Measurements from ENCODE around the gene NAE1.

The NAE1 gene

GRCh38 chr16:66814734-66815133 lies 16.0 kb downstream of the NAE1 start:
- Histone ChIP-seq H3K9ac (ENCODE audit: low read length) (no peak overlapping the region), H3K4me2 (ENCODE audit: low read length) (no peak overlapping the region), H3K4me1 (ENCODE audit: insufficient read depth, low read length, severe bottlenecking) (no peaks in the 10 kb centered on the region), H3K79me2 (ENCODE audit: insufficient read depth, low read length) (no peaks in the 10 kb centered on the region), H3F3A (ENCODE audit: insufficient read depth, low read length) (no peaks in the 10 kb centered on the region), H3K9me2 (ENCODE audit: low read depth, low read length) (no peaks in the 10 kb centered on the region), H2AFZ (ENCODE audit: low read length) (no peak overlapping the region), H3K27me3 (ENCODE audit: insufficient read depth, low read length) (no peaks in the 10 kb centered on the region), H4K20me1 (ENCODE audit: insufficient read depth, low read length) (no peaks in the 10 kb centered on the region), H3K27ac (ENCODE audit: low read depth, low read length, poor library complexity, severe bottlenecking) (no peak overlapping the region), H3K9me3 (ENCODE audit: low read length) (no peaks in the 10 kb centered on the region), H3K36me3 (ENCODE audit: insufficient read depth, low read length) (peaks cover 92% of the 10 kb centered on the region), H3K4me3 (ENCODE audit: low read depth, low read length, poor library complexity, severe bottlenecking) (no peak overlapping the region)
- TF ChIP-seq, protein P1, sequence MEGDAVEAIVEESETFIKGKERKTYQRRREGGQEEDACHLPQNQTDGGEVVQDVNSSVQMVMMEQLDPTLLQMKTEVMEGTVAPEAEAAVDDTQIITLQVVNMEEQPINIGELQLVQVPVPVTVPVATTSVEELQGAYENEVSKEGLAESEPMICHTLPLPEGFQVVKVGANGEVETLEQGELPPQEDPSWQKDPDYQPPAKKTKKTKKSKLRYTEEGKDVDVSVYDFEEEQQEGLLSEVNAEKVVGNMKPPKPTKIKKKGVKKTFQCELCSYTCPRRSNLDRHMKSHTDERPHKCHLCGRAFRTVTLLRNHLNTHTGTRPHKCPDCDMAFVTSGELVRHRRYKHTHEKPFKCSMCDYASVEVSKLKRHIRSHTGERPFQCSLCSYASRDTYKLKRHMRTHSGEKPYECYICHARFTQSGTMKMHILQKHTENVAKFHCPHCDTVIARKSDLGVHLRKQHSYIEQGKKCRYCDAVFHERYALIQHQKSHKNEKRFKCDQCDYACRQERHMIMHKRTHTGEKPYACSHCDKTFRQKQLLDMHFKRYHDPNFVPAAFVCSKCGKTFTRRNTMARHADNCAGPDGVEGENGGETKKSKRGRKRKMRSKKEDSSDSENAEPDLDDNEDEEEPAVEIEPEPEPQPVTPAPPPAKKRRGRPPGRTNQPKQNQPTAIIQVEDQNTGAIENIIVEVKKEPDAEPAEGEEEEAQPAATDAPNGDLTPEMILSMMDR (IDR thresholded peaks at IDR 0.05; ENCODE audit: low read length): no peak
- TF ChIP-seq EZH2 (IDR thresholded peaks at IDR 0.05; ENCODE audit: borderline replicate concordance, low read length): no peak

DNA sequence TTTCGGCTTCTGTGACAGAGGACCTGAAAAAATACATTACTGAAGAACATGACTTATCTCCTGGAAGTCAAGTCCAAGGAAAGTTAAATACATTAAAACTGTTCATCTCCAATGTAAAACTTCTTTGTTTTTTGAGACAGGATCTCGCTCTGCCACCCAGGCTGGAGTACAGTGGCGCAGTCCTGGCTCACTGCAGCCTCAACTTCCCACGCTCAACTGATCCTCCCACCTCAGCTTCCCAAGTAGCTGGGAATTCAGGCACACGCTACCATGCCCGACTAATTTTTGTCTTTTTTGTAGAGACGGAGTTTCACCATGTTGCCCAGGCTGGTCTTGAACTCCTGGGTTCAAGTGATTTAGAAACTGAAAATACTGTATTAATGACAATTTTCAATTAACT lies 19.7 kb downstream of the NAE1 start:
- Histone ChIP-seq H3F3A (ENCODE audit: insufficient read depth, low read length) (no peaks in the 10 kb centered on the region), H3K36me3 (ENCODE audit: insufficient read depth, low read length) (peaks cover 89% of the 10 kb centered on the region), H3K27me3 (ENCODE audit: insufficient read depth, low read length) (no peaks in the 10 kb centered on the region), H3K4me3 (ENCODE audit: low read depth, low read length, poor library complexity, severe bottlenecking) (no peak overlapping the region), H3K27ac (ENCODE audit: low read depth, low read length, poor library complexity, severe bottlenecking) (no peak overlapping the region), H3K9ac (ENCODE audit: low read length) (no peak overlapping the region), H3K9me3 (ENCODE audit: low read length) (no peaks in the 10 kb centered on the region), H3K4me1 (ENCODE audit: insufficient read depth, low read length, severe bottlenecking) (no peaks in the 10 kb centered on the region), H3K9me2 (ENCODE audit: low read depth, low read length) (no peaks in the 10 kb centered on the region), H3K4me2 (ENCODE audit: low read length) (no peak overlapping the region), H2AFZ (ENCODE audit: low read length) (no peak overlapping the region), H3K79me2 (ENCODE audit: insufficient read depth, low read length) (no peaks in the 10 kb centered on the region), H4K20me1 (ENCODE audit: insufficient read depth, low read length) (no peaks in the 10 kb centered on the region)
- no peak for TF ChIP-seq EZH2 (IDR thresholded peaks at IDR 0.05; ENCODE audit: borderline replicate concordance, low read length)
- TF ChIP-seq, protein P1 (IDR thresholded peaks at IDR 0.05; ENCODE audit: low read length): no peak

DNA sequence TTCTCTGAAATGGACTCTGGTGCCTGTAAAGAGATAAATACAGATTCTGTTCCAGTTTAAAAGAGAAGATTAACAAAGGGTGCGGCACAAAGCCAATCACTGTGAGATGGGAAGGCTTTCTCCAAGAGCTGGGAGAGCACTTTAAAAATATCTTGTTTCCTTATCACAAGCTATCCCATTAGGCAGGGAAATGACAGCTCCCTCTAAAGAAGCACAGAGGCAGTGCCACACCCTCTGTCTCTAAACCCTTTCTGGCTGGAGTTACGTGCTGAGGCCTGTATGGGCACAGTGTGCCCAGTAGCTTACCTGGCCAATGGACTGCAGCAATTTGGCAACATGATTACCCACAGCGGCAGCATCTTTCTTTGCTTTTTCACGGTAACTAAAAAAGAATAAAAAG lies 20.4 kb downstream of the NAE1 start:
- Histone ChIP-seq H3K9ac (ENCODE audit: low read length) (no peak overlapping the region), H3K79me2 (ENCODE audit: insufficient read depth, low read length) (no peaks in the 10 kb centered on the region), H2AFZ (ENCODE audit: low read length) (no peak overlapping the region), H3F3A (ENCODE audit: insufficient read depth, low read length) (no peaks in the 10 kb centered on the region), H3K4me3 (ENCODE audit: low read depth, low read length, poor library complexity, severe bottlenecking) (no peak overlapping the region), H3K9me3 (ENCODE audit: low read length) (no peaks in the 10 kb centered on the region), H3K9me2 (ENCODE audit: low read depth, low read length) (no peaks in the 10 kb centered on the region), H3K27me3 (ENCODE audit: insufficient read depth, low read length) (no peaks in the 10 kb centered on the region), H3K4me2 (ENCODE audit: low read length) (no peak overlapping the region), H3K4me1 (ENCODE audit: insufficient read depth, low read length, severe bottlenecking) (no peaks in the 10 kb centered on the region), H3K36me3 (ENCODE audit: insufficient read depth, low read length) (peaks cover 89% of the 10 kb centered on the region), H3K27ac (ENCODE audit: low read depth, low read length, poor library complexity, severe bottlenecking) (no peak overlapping the region), H4K20me1 (ENCODE audit: insufficient read depth, low read length) (no peaks in the 10 kb centered on the region)
- TF ChIP-seq, protein P1 (IDR thresholded peaks at IDR 0.05; ENCODE audit: low read length): no peak
- TF ChIP-seq EZH2 (IDR thresholded peaks at IDR 0.05; ENCODE audit: borderline replicate concordance, low read length): no peak
